ENCODE measurements around the gene ARFGAP2. TPM values are rescaled to one million over a fixed set of nuclear protein-coding genes. Genes with fewer than 3 reads are reported as not detected.
A peak's percentile ranks its signal among the peaks of the same experiment; 100 is the strongest.

Gene ARFGAP2
- total and polyA plus RNA-seq, 9 of the 15 experiments (the other 6 are each of a cell fraction or from before 2014, with no cell fraction given) = 29.1 to 140 (median 90.1) TPM

DNA sequence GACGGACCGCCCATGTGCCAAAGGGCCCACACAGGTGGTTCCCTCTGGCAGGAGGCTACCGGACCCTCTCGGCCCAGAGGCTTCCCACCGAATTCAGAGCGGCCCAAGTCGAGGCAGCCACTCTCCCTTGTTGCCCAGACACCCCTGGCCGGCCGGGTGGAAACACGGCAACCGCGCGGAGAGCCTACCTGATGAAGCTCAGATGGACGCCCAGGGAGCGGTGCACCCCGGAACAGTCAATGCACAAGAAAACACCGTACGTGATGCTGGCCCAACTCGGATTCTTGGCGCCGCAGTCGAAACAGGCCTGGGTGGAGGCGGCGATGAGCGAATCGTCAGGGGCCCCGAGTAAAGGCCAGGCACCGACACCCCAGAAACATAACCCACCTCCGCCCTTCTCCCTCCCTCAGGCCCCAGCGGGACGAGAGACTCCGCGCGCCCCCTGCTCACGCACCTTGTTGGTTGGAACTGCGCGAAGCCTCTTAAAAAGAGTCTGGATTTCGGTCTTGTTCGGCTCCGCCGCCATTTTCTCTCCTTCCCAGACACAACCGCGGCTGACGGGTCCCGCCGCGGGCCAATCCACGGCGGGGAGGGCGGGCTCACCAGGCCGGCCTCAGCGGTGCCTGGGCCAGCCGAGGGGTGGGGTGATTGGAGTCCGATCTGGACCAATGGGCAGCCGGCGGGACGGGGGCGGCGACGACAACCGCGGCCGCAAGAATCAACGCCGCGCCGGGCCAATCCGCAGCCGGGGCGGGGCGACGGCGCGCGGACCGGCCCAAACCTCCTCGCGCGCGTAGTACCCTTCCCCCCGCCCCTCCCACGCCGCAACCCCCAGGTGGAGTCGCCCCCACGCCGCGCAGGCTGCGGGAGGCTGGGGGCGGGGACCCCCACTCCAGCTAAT, at the start of gene ARFGAP2 (continued):
- TF ChIP-seq TBL1XR1 (IDR thresholded peaks at IDR 0.05; ENCODE audit: low read length in 2 of 2) = 0 out of 4 replicates have a peak, but pooled peaks have one; percentile 17 to 28
- peak; percentile 58; the same call in 1 of the 2 replicates for TF ChIP-seq KLF16 (IDR thresholded peaks at IDR 0.05)
- peak; percentile 22 for TF ChIP-seq ZNF146 (CRISPR knock-in tag; IDR thresholded peaks at IDR 0.05; ENCODE audit: unreplicated experiment)
- no peak for TF ChIP-seq MEF2D (tag; conservative IDR thresholded peaks at IDR 0.05; ENCODE audit: low read depth)
- TF ChIP-seq HDAC1 (IDR thresholded peaks at IDR 0.05) = no peak; a peak in 1 of 4 replicates
- TF ChIP-seq ZNF165 (CRISPR knock-in tag; IDR thresholded peaks at IDR 0.05; ENCODE audit: borderline replicate concordance) = no peak
- TF ChIP-seq ZKSCAN1 (IDR thresholded peaks at IDR 0.05; ENCODE audit: low read depth, low read length) = no peak
- TF ChIP-seq GATAD2B (IDR thresholded peaks at IDR 0.05; ENCODE audit: borderline replicate concordance) = no peak
- TF ChIP-seq ZNF263 (CRISPR knock-in tag; IDR thresholded peaks at IDR 0.05; ENCODE audit: borderline replicate concordance) = no peak
- TF ChIP-seq, protein P1, sequence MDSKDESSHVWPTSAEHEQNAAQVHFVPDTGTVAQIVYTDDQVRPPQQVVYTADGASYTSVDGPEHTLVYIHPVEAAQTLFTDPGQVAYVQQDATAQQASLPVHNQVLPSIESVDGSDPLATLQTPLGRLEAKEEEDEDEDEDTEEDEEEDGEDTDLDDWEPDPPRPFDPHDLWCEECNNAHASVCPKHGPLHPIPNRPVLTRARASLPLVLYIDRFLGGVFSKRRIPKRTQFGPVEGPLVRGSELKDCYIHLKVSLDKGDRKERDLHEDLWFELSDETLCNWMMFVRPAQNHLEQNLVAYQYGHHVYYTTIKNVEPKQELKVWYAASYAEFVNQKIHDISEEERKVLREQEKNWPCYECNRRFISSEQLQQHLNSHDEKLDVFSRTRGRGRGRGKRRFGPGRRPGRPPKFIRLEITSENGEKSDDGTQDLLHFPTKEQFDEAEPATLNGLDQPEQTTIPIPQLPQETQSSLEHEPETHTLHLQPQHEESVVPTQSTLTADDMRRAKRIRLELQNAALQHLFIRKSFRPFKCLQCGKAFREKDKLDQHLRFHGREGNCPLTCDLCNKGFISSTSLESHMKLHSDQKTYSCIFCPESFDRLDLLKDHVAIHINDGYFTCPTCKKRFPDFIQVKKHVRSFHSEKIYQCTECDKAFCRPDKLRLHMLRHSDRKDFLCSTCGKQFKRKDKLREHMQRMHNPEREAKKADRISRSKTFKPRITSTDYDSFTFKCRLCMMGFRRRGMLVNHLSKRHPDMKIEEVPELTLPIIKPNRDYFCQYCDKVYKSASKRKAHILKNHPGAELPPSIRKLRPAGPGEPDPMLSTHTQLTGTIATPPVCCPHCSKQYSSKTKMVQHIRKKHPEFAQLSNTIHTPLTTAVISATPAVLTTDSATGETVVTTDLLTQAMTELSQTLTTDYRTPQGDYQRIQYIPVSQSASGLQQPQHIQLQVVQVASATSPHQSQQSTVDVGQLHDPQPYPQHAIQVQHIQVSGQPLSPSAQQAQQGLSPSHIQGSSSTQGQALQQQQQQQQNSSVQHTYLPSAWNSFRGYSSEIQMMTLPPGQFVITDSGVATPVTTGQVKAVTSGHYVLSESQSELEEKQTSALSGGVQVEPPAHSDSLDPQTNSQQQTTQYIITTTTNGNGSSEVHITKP (IDR thresholded peaks at IDR 0.05; ENCODE audit: partially characterized antibody) = peak; percentile 63
- TF ChIP-seq ZNF699 (CRISPR knock-in tag; IDR thresholded peaks at IDR 0.05; ENCODE audit: insufficient replicate concordance) = no peak
- TF ChIP-seq ZNF586 (CRISPR knock-in tag; conservative IDR thresholded peaks at IDR 0.05) = no peak
- TF ChIP-seq NR2C1 (IDR thresholded peaks at IDR 0.05) = no peak
- no peak for TF ChIP-seq NR2C1 (tag; IDR thresholded peaks at IDR 0.05)
- TF ChIP-seq, protein P2, sequence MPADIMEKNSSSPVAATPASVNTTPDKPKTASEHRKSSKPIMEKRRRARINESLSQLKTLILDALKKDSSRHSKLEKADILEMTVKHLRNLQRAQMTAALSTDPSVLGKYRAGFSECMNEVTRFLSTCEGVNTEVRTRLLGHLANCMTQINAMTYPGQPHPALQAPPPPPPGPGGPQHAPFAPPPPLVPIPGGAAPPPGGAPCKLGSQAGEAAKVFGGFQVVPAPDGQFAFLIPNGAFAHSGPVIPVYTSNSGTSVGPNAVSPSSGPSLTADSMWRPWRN (IDR thresholded peaks at IDR 0.05; ENCODE audit: low read depth) = no peak
- no peak for TF ChIP-seq TGIF2 (CRISPR knock-in tag; IDR thresholded peaks at IDR 0.05)
- TF ChIP-seq SOX6 (IDR thresholded peaks at IDR 0.05) = no peak
- TF ChIP-seq NCOR1 (IDR thresholded peaks at IDR 0.05) = no peak
- no peak for TF ChIP-seq HNRNPUL1 (IDR thresholded peaks at IDR 0.05; ENCODE audit: low read length)
- 0 out of 2 replicates have a peak, but pooled peaks have one; percentile 15 for TF ChIP-seq ZNF175 (CRISPR knock-in tag; IDR thresholded peaks at IDR 0.05; ENCODE audit: low read depth)
- TF ChIP-seq TEAD4 (IDR thresholded peaks at IDR 0.05; ENCODE audit: low read length) = no peak
- TF ChIP-seq TEAD4 (CRISPR knock-in tag; IDR thresholded peaks at IDR 0.05; ENCODE audit: borderline replicate concordance) = peak; percentile 75; the same call in 1 of the 2 replicates
- 0 out of 2 replicates have a peak, but pooled peaks have one; percentile 56 for TF ChIP-seq HNRNPL (IDR thresholded peaks at IDR 0.05; ENCODE audit: low read depth, low read length)
